HG03060 (cell line): ENCODE measurements around the gene SRPK1.

Experiments
- ATAC-seq: cut with Tn5 transposase; IDR thresholded peaks from one replicate; pipeline ENCODE4 v1.9.1; 2021; ENCODE audit warnings: low read depth, moderate number of reproducible peaks; ENCODE audit not compliant: unreplicated experiment

SRPK1 gene

DNA sequence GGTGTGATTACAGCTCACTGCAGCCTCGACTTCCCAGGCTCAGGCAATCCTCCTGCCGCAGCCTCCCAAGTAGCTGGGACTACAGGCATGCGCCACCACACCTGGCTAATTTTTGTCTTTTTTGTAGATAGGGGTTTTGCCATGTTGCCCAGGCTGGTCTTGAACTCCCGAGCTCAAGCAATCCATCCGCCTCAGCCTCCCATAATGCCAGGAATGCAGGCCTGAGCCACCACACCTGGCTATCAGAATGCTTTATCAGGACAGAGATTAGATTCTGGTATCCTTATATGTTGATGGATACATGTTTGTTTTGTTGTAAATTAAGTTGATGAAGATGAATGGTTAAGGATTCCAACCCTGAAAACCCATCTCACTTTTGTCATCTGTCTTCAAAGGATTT lies 91.6 kb downstream of the SRPK1 start:
- no peak for ATAC-seq

DNA sequence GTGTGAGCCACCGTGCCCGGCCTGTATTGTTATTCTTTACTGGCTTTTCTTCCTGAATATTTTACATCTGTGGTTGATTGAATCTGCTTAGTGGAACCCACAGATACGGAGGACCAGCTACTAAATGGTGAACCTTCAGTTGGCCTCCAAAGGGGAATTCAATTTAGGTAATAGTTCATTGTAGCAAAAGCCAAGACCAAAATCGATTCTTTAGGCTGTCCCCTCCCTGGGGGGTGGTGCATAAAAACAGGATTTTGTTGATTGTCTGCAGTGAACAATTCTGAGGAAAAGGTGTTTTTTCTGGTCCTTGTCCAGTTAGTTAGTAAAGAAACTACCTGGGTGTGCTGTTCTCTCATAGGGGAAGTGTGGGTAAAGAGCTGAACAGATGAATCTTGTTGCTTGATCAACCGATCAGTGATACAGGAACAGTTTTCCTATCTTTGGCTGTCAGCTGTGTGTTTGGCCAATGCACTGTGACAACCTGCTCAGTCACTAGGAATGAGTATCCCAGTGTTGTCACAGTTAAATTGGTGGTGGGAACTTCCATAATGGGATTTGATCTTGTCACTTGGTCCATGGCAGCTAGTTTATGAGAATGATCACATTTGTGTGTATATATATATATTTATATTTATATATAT lies 96.2 kb downstream of the SRPK1 start:
- ATAC-seq, result no peak

DNA sequence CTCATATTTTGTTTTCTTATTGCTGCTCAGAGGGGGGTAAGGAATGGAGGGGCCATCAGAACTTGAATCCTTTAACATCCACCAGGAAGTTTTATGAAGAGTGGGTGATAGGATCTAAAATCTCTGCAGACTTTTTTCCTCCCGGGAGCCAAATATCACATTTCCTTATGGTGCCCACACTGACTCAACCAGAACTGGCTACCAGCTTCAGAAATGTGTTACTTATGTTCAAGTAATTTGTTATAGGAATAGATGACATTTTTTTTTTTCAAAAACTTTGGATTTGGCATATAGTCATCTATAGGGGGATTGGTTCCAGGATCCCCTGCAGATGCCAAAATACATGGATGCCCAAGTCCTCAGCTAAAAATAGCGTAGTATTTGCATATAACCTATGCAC lies 97.3 kb downstream of the SRPK1 start:
- ATAC-seq, result no peak

DNA sequence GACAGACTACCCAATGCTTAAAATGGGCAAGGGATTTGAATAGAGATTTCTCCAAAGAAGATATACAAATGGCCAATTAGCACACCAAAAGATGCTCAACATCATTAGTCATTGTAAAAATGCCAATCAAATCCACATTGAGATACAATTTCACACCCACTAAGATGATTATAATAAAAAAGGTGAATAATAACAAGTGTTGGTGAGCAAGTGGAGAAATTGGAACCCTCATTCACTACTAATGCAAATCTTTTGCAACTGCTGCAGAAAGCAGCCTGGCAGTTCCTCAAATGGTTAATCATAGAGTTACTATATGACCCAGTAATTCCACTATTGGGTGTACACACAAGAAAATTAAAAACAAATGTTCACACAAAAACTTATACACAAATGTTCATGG lies 103.4 kb downstream of the SRPK1 start:
- ATAC-seq, result no peak

DNA sequence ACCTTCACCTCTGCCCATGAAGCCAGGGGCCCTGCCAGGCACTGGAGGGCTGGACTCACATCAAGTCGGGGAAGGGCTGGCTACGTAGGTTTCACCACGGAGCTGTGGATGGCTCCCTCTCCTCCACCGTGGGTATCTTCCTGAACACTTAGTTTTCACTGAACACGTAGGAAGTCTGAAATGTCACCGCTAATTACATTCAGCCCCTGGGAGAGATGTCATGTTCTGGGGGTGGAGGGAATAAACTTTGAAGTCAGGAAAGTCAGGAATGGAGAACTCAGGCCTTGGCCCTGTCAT lies 109.3 kb downstream of the SRPK1 start:
- ATAC-seq, result no peak

DNA sequence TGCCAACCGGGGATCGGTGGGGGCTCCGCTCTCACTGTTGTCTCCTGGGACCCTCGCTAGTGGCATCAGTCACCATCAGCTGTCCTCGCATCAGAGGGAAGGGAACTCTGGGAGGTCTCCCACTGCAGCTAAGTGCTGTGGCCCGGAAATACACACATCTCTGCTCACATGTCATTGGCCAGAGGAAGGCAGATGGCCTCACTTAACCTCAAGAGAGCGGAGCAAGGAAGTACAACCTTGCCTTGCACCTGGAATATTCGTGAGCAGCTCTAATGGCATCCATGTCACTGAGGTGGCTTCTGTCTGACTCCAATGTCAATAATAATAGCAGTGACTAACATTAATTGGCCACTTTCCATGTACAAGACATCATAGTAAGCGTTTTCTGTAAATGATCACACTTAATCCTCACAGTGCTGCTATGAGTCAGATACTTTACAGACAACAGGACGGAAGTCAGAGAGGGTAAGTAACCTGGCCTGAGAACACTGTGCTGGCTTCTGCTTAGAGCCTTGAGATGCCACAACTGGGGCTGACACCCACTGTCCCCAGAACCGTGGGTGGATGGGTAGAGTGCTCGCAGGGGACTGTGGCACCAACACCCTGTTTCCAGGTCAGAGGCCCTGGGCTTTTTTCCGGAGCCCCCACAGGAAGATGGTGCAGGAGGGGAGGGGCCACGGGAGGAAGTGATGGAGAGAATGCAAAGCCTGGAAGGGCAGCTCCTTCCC lies 109.8 kb downstream of the SRPK1 start:
- ATAC-seq, result no peak

DNA sequence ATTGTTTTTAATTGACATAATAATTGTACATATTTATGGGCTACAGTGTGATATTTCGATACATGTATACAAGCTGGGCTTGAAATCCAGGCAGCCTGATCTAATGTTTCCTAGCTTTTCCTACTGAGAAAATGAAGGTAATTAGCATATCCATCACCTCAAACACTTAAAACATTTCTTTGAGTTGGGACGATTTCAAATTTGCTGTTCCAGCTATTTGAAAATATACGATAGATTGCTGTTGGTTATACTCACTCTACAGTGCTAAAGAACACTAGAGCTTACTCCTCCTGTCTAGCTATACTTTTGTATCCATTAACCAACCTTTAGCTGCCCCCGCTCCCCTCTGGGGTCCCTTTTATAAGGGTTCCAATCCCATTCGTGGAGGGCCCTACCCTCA lies 111.1 kb downstream of the SRPK1 start:
- ATAC-seq, result no peak

DNA sequence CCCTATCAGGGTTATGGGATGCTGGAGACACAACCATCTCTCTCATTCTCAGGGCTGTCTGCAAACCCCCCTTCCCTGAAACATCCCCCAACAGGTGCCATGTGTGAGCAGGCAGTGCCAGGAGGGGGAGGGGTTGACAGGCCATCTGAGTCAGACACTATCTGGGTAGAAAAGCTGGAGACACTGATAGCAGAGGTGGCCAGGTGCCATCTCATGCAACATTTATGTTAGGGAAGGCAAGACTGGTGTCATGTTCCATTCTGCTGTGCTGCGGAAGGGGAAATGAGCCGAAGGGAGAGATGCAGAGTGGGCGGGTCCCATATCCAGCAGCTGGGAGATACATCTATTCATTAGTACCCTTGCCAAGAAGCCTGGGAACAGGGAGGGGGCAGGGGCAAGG lies 112.2 kb downstream of the SRPK1 start:
- ATAC-seq, result no peak

DNA sequence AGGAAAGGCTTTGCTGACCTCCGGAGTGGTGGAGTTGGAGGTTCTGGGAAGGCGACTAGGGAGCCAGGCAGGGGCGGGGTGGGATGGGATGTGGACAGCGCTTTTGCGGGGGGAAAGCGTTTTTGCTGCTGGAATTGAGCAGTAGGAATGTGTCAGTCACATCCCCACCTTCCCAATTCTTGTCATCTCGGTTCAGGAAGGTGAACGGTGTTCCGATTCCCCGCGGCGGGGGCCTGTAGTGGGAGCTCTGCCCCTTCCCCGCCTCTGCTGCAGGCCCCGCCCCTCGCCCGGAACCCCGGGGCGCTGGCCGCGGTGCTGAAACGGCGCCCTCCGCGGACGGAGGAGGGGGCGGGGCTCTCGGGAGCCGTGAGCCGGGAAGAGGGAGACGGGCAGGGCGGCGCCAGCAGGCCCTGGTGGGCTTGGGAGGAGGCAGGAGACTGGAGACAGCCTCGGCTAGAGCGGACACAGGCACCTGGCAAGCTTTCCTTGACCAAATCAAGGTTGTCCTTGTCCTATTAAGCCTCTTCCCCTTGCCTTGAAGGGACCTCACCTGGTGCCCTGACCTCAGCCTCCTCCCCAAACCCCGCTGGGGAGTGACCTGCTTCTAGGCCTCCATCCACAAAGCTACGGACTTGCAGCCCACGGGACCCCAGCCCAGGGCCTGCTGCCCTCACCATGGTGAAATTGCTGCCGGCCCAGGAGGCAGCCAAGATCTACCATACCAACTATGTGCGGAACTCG lies 115.7 kb downstream of the SRPK1 start, which contains the start of gene LHFPL5:
Gene LHFPL5 (plus strand): TSS at position 357 of the 741 bp plus-strand sequence. CDS start 319 bp downstream, at position 676.
- ATAC-seq, result no peak

DNA sequence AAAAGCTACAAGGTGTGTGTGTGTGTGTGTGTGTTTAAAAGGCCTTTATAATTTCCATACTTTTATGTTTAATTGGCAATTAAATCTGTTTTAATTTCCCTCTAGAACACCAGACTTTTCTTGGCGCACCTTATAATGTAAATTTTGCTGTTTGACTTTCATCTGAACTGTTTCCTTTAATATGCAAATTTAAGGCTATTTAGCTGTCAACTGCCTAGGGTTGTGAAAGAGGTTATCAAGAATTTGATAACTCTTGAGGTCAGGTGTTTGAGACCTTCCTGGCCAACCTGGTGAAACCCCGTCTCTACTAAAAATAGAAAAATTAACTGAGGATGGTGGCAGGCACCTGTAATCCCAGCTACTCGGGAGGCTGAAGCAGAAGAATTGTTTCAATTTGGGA lies 119.8 kb downstream of the SRPK1 start:
- ATAC-seq, result no peak

DNA sequence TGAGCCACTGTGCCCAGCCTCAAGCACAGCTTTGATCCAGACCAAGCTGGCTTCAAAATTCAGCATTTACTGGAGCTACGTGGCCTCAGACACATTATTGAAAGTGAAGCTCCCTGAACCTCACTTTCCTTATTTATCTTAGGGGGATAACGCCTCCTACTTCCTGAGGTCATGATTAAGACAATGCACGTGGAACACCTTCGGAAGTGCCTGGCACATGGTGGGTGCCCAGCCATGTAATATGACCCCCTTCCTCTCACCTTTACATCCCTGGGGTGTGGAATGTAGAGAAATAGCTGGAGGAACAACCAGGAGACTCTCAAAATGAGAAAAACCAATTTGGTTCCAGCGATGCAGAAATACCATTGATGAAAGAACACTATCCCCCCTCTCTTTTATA lies 122.2 kb downstream of the SRPK1 start:
- no peak for ATAC-seq

DNA sequence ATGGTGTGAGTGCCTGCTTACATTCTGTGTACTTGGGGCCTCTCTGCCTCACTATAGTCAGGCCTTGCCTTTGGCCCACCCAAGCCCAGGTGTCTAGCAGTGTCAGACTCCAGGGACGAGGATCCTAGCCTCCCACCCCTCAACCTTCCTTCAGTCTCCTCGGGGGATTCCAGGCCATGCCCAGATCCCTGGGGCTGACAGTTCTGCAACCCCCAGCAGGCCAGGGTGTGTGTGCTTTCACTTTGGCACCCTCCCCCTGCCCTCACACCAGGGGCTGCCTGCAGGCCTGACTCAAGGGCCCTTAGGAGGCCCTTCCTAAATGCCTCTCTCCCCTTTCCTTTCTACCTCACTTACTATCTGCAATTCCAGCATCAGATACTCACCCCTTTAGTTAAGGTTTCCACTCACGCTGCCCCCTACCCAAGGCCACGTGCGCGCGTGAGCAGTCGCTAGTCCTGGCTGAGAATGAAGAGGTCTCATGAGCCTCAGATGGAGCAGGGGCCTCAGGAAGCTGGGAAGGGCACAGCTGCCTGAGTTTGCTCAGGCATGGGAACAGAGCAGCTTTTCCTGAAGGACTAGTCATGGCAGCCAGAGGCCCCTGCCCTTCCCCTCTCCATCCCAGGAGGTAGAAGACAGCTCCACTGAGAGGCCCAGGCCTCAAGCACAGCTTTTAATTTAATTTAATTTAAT lies 122.9 kb downstream of the SRPK1 start:
- ATAC-seq, result no peak

DNA sequence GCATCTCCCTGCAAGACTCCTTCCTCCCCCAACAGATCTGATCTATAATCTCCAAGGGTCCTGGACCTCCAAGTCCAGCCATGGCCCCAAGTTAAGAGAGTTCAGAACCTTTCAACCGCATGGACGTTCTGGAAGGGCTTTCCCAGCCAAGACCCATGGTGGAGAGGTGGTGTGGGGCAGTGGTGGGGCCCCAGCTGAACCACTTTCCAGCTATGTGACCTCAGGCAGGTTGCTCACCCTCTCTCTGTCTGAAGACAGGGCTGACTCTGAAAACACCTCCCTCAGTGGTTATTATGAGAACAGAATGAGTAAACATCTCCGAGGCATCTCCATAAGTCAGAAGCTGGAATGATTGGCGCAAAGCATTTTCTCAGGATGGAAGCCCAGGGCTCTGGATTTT lies 124.7 kb downstream of the SRPK1 start:
- ATAC-seq, result no peak

DNA sequence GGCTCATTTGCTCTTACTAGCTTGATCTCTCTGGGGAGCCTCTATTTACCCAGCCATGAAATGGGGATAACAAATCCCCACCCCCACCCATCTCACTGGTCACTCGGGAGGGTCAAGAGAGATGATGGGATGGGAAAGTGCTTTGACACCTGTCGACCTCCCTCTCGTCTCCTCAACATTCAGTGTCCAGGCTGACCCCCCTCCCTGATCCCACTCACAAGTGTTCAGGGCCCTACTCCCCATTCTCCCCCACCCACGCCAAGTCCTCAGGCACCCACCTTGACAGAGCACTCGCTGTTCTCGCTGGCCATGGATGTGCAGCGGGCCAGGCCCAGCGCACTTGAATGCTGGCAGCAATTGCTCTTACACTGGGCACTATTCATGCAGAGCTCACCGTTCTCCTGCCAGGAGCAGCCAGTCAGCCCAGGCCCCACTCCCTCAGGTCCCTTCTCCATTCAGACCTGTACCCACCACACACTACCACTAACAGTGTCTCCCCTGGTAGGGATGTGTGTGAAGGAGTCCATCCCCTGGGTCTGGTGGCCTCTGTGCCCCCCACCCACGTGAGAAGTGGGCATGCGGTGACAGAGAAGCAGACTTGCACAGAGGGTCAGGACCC lies 125.3 kb downstream of the SRPK1 start:
- ATAC-seq, result no peak

DNA sequence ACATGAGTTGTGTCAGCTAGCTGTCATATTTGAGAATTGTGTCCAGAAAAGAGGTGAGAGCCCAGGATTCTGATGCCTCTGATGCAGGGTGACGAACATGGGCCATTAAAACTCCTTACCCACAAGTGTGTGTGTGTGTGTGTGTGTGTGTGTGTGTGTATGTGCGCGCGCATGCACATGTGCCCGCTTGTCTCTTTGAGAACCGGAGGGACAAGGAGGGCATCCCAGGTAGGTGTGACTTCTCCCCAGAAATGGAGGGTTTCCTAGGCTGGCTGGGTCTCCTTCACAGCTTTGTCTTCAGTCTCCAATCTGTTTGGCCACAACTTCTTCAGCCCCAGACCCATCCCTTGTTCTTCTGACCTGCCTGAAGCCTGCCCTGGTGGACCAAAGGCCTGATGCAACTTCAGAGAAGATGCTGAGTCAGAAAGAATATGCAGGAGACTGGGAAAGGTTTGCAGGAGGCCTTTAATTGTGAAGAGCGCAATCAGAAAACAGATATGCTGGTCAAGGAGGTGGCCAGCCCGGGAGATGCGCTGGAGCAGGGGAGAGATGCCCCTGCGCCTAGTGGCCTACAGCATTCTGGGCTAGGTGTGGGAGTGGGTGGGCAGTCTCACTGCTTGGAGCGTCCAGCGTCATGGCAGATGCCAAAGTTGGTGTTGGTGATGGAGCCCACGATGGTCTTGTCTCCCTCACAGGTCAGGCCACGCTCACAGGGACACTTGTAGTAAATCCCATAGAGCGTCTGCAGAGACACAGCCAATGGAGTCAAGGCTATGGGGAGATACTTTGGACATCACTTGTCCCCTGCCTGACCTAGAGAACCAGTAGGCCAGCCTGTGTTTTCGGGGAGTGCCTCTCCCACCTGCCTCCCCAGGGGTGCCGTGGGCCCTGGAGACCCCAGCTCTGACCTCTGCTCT lies 126.1 kb downstream of the SRPK1 start:
- ATAC-seq, result no peak

DNA sequence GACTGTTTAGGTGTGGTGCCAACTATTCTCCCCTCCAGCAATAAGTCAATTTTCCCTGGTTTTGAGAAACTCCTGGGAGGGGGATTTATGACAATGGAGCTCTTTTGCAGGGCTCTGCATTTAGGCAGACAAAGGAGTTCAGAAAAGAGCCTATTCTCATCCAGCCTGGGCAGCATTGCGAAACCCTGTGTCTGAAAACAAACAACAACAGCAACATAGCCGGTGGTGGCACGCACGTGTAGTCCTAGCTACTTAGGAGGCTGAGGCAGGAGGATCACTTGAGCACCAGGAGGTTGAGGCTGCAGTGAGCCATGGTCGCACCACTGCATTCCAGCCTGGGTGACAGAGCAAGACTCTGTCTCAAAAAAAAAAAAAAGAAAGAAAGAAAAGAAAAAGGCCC lies 130.2 kb downstream of the SRPK1 start:
- ATAC-seq, result no peak

DNA sequence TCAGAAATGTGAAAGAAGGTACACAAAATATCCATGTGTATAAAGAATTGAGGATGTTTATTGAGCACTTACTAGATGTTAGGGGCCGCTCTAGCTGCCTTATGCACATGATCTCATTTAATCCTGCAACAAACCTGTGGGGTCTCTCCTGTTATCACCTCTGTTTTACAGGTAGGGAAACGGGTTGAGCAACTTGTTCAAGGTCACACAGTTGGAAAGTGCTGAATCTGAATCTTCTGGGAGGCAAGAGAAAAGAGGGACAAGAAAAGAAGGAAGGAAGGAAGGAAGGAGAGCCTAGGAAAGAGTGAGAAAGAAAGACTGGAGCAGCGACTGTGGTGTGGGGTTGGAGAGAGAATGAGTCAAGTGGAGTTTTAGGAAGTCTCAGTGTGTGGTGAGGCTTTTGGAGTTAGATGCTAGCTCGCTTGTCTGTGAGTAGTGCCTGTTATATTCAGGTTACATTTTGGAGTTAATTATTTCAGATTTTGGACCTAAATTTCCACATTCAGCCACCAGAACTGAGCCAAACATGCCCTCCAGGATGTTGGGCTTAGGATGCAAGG lies 132.4 kb downstream of the SRPK1 start:
- no peak for ATAC-seq

DNA sequence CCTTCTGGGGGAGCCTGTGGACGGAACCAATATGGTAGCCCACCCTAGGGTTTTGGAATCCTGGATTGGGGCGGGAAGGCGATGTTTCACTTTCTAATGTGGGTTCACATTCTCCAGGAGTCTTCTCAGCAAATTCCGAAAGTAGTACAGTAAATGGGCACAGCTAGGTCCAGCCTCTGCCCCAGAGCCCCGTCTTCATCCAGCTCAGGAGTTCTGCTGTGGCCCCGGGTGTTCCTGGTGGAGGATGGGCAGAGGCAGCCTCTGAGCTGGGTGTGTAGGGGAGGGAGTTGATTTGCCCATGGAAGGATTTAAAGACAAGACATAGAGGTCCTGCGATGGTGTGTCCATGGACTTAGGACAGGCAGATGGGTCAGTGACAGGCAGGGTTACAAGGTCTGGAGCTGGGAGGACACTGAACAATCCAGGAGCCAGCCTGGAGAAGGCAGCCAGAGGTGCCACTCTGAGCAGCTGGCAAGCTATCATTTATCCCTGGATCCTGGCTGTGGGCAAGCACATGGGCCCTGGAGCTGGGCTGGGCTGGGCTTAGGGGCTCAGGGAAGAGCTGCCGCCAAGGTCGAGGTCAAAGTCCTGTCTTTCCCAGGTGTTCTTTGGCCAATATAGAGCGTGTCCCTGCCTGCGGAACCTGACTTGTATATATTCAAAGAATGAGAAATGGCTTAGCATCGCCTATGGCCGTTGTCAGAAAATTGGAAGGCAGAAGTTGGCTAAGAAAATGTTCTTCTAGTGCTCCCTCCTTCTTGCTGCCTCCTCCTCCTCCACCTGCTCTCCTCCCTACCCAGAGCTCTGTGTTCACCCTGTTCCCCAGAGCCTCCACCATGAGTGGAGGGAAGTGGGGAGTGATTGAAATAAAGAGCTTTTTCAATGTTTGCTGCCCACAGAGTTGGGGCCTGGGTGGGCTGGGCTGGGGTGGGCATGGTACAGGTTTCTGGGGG lies 133.4 kb downstream of the SRPK1 start:
- ATAC-seq, result no peak
